Rectal smooth muscle tissue (tissue), 1 donor: Measurements from ENCODE around the gene SLC25A52.
"Not testable (repeated sequence)": the region's sequence is repeated elsewhere in the genome, so short reads cannot be mapped to it uniquely, and the experiment has no call there.

ENCODE experiments used
- H3K27ac ChIP-seq: one replicate; pipeline ENCODE4 v1.7.0; 2013; ENCODE audit warnings: low read depth, low read length, inconsistent platforms
- H3K27me3 ChIP-seq: one replicate; pipeline ENCODE4 v1.7.0; 2013; ENCODE audit warnings: low read length; ENCODE audit not compliant: control insufficient read depth, insufficient read depth
- H3K36me3 ChIP-seq: one replicate; pipeline ENCODE4 v1.7.0; 2013; ENCODE audit warnings: low read length; ENCODE audit not compliant: control insufficient read depth, insufficient read depth
- H3K4me1 ChIP-seq: one replicate; pipeline ENCODE4 v1.7.0; 2013; ENCODE audit warnings: low read length; ENCODE audit not compliant: control insufficient read depth, insufficient read depth
- H3K4me3 ChIP-seq: one replicate; pipeline ENCODE4 v1.7.0; 2013; ENCODE audit warnings: low read length
- H3K9ac ChIP-seq: one replicate; pipeline ENCODE4 v1.7.0; 2013; ENCODE audit warnings: low read length

The SLC25A52 gene, protein sequence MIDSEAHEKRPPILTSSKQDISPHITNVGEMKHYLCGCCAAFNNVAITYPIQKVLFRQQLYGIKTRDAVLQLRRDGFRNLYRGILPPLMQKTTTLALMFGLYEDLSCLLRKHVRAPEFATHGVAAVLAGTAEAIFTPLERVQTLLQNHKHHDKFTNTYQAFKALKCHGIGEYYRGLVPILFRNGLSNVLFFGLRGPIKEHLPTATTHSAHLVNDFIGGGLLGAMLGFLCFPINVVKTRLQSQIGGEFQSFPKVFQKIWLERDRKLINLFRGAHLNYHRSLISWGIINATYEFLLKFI

GRCh38 chr18:31760695-31761094 is at the start of gene SLC25A52:
Gene SLC25A52, minus strand, starts transcription at chr18:31760880. Its CDS starts 219 bp downstream, at chr18:31760661.
- H3K27ac ChIP-seq, result no peak within 1 kb of the TSS
- no peak within 1 kb of the TSS for H3K9ac ChIP-seq
- no peaks in the 10 kb centered on the region for H3K36me3 ChIP-seq
- H3K4me1 ChIP-seq, result no peaks in the 10 kb centered on the region
- H3K4me3 ChIP-seq, result no peak within 1 kb of the TSS
- H3K27me3 ChIP-seq, result no peaks in the 10 kb centered on the region

GRCh38 chr18:31809049-31809448 is 48.4 kb upstream of the SLC25A52 start:
- not testable (repeated sequence) for H3K27me3 ChIP-seq, H3K27ac ChIP-seq, H3K36me3 ChIP-seq, H3K4me3 ChIP-seq, H3K4me1 ChIP-seq, H3K9ac ChIP-seq

DNA sequence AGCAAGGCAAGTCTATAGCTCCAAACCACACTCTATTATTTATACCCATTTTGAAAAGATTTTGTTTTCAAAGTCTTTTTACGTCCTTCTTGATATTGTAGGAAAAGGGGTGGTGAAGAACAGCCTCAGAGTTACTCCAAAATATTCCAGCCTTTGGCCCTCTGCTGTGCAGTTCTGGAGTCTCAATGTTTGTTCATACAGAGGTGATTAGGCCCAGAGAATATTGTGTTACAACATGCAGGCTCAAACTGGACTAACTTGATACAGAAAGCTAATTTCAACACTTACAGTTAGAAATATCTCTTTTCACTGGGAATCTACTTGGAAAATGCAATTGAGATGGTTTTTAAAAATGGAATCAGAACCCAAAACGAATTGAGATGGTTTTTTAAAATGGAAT is 40.4 kb upstream of the SLC25A52 start:
- no peaks in the 10 kb centered on the region for H3K36me3 ChIP-seq
- no peak overlapping the region for H3K27ac ChIP-seq
- H3K4me1 ChIP-seq, result no peaks in the 10 kb centered on the region
- H3K4me3 ChIP-seq, result no peak overlapping the region
- H3K9ac ChIP-seq, result no peak overlapping the region
- H3K27me3 ChIP-seq, result no peaks in the 10 kb centered on the region

- not testable (repeated sequence) for H3K4me1 ChIP-seq, H3K36me3 ChIP-seq, H3K27ac ChIP-seq, H3K9ac ChIP-seq, H3K4me3 ChIP-seq, H3K27me3 ChIP-seq
Measured at GRCh38 chr18:31799257-31799656, 38.6 kb upstream of the SLC25A52 start.

DNA sequence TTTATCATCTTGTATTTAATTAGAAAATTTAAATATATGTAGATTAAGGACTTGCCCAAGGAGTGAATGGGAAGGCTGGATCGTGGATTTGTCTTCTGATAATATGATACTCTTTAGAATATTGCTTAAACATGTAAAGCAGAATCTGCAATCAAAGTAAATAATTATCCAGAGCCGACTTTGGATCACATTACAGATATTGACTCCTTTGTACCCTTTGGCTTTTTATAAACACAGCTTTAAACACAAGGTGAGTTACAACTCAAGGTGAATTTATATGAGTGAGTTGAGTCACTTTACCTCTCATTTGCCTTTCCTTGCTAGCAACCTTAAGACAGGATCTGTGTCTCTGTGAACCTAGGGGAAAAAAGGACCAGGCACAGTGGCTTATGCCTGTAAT is 37.7 kb upstream of the SLC25A52 start:
- Histone ChIP-seq H3K27me3 (no peaks in the 10 kb centered on the region), H3K9ac (no peak overlapping the region), H3K4me3 (no peak overlapping the region), H3K27ac (no peak overlapping the region), H3K36me3 (no peaks in the 10 kb centered on the region), H3K4me1 (no peaks in the 10 kb centered on the region)

DNA sequence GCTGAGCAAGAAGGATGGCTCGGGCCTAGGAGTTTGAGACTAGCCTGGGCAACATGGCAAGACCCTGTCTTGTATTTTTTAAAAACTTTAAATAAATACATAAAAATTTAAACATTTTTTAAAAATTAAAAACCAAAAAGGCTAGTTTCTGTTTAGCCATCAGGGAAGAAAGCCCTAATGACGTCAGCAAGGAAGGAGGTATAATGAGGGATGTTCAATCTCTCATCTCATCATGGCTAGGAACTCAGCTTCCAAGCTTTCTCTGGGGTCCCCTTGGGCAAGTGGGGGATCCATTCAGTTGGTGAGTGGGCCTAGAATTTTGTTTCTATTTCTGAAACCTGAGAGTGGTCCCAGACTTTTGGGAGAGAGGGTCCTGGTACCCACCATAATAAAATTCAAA is 35.1 kb upstream of the SLC25A52 start:
- no peaks in the 10 kb centered on the region for H3K27me3 ChIP-seq
- H3K4me1 ChIP-seq, result no peaks in the 10 kb centered on the region

DNA sequence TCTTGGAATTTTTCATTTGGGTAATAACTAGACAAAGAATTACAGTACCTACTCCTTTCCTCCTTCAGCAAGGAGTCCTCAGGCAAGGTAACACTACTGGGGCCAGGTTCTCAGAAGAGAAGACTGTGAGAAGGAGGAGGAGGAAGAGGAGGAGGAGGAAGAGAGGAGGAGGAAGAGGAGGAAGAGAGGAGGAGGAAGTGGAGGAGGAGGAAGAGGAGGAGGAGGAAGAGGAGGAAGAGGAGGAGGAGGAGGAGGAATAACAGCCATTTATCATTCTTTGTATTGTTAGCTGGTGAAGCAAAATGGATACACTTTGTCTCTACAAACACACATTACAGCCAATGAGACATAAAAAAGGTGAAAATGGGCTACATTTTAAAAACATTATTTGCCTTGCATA is 32.9 kb upstream of the SLC25A52 start:
- no peaks in the 10 kb centered on the region for H3K4me1 ChIP-seq
- no peak overlapping the region for H3K4me3 ChIP-seq
- no peak overlapping the region for H3K9ac ChIP-seq
- H3K36me3 ChIP-seq, result no peaks in the 10 kb centered on the region
- H3K27me3 ChIP-seq, result no peaks in the 10 kb centered on the region
- no peak overlapping the region for H3K27ac ChIP-seq

More for the DNA sequence above, 35.1 kb upstream of the SLC25A52 start:
- Histone ChIP-seq H3K4me3 (no peak overlapping the region), H3K36me3 (no peaks in the 10 kb centered on the region), H3K9ac (no peak overlapping the region), H3K27ac (no peak overlapping the region)

GRCh38 chr18:31792580-31792911 is 31.9 kb upstream of the SLC25A52 start:
- Histone ChIP-seq H3K36me3 (no peaks in the 10 kb centered on the region), H3K9ac (no peak overlapping the region), H3K27ac (no peak overlapping the region), H3K4me1 (no peaks in the 10 kb centered on the region), H3K4me3 (no peak overlapping the region), H3K27me3 (no peaks in the 10 kb centered on the region)

DNA sequence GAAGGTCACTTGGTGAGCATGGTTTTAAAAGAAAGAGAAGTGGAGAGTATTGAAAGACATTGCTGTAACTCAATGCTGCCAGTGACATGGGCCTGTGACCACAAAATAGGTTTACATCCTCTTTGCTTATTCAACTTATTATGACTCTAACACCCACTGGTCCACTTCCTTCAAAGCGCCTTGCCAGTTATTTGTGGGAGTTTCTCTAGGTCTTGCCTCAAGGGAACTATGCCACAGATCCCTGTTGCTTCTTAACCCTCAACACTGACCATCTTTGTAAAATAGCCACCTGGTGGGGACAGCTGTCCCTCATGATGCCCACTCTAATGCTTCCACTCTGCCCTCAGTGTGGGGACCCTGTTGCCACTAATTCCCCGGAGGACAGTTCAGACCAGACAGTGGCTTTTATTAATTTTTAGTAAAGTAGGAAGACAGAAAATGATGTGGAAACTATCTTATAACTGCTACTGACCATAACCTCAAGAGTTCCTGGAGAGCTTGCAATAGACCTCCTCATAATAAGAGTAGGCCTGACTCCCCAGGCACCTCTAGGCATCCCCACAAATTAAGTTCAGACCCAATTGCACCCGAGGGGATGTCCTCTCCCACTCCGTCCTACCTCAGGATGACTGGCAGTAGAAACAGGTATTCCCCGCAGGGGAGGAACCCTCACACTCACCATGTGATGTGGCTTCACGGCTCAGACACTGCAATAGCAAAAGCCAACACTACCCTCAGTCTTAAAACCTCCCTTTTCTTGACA is 31.3 kb upstream of the SLC25A52 start:
- Histone ChIP-seq H3K9ac (no peak overlapping the region), H3K27ac (no peak overlapping the region)

DNA sequence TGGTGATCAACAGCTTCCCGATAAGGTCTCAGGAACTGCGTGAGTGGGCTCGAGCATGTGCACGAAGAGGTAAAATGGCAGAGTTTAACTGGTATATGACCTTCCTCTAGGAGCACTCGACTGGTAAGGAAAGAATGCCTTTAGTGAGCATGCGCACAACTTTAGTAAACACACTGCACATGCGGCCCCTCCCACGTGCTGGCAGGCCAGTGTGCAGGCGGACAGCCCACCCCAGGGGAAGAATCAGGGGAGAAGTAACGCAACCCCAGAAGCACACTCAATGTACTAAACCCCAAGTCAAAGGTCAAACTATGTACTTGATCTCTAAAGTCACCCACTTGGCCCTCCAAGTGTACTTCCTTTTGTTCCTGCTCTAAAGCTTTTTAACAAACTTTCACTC is 28.7 kb upstream of the SLC25A52 start:
- no peaks in the 10 kb centered on the region for H3K4me1 ChIP-seq

More for the DNA sequence above, 31.3 kb upstream of the SLC25A52 start:
- H3K4me3 ChIP-seq, result no peak overlapping the region
- H3K27me3 ChIP-seq, result no peaks in the 10 kb centered on the region
- no peaks in the 10 kb centered on the region for H3K4me1 ChIP-seq
- no peaks in the 10 kb centered on the region for H3K36me3 ChIP-seq

GRCh38 chr18:31783059-31783458 is 22.4 kb upstream of the SLC25A52 start:
- no peak overlapping the region for H3K4me3 ChIP-seq
- no peaks in the 10 kb centered on the region for H3K4me1 ChIP-seq
- no peak overlapping the region for H3K9ac ChIP-seq
- H3K36me3 ChIP-seq, result no peaks in the 10 kb centered on the region
- no peaks in the 10 kb centered on the region for H3K27me3 ChIP-seq
- no peak overlapping the region for H3K27ac ChIP-seq

More for the DNA sequence above, 28.7 kb upstream of the SLC25A52 start:
- Histone ChIP-seq H3K4me3 (no peak overlapping the region), H3K36me3 (no peaks in the 10 kb centered on the region), H3K27ac (no peak overlapping the region), H3K27me3 (no peaks in the 10 kb centered on the region), H3K9ac (no peak overlapping the region)

DNA sequence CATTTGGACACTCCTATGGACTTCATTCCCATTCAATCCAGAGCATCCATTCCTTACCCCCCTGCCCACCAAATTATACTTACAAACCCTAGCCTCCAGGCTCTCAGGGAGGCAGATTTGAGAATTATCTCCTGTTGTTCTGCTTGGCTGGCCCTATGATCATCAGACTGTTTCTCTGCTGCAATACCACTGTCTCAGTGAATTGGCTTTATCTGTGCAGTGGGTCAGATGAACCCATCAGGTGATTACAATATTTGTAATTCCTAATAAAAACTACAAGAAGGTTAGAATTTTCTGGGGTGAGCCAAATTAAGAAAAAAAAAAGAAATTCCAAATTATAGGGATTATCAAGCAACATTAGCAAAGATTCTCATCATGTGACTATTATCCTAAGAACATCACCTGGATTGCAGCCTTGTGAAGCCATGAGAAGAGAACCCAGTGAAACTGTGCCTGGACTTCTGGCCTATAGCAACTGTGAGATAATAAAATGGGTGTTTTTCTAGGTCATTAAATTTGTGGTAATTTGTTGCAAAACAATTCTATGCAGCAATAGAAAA is 17.8 kb upstream of the SLC25A52 start:
- H3K4me1 ChIP-seq, result no peaks in the 10 kb centered on the region
- no peak overlapping the region for H3K9ac ChIP-seq

More for the DNA sequence above, 17.8 kb upstream of the SLC25A52 start:
- no peaks in the 10 kb centered on the region for H3K36me3 ChIP-seq
- no peak overlapping the region for H3K27ac ChIP-seq
- no peak overlapping the region for H3K4me3 ChIP-seq
- no peaks in the 10 kb centered on the region for H3K27me3 ChIP-seq
